NT2/D1 (cell line): ENCODE results near the gene ABR.

Experiments
- SUZ12 ChIP-seq: IDR thresholded peaks from 2 replicates; pipeline ENCODE4 v1.6.1; 2011; ENCODE audit not compliant: insufficient read length, insufficient read depth; ENCODE audit errors: extremely low read depth
- YY1 ChIP-seq: IDR thresholded peaks from 2 replicates; pipeline ENCODE4 v1.6.1; 2011; ENCODE audit not compliant: insufficient read length, insufficient read depth
- ZNF274 ChIP-seq: IDR thresholded peaks from 2 replicates; pipeline ENCODE4 v1.6.1; 2011; ENCODE audit warnings: mild to moderate bottlenecking, low read depth, low read length

- TF ChIP-seq ZNF274 (no peak), YY1 (no peak), SUZ12 (no peak)
Observed at GRCh38 chr17:1038459-1039122, 141.2 kb downstream of the ABR start.
